ENCODE measurements around the gene BTBD1. TPM values are rescaled to one million over a fixed set of nuclear protein-coding genes. Genes with fewer than 3 reads are reported as not detected.

Gene BTBD1
- polyA plus RNA-seq (2011; rRNA removed) = 88.8 and 95.8 TPM in 2 replicates
- 28.1 and 37.7 TPM in 2 replicates for polyA plus RNA-seq (2012; cell fraction: cytosol; rRNA removed)
- 20.3 TPM in 2 replicates for polyA plus RNA-seq (2012; cell fraction: nucleus; rRNA removed)
- polyA plus RNA-seq (2017; fragmentation: RNase III; extraction: RNeasy Plus Mini Kit Qiagen cat#74134 plus additional on column Dnase treatment) = 52.2 to 53.1 TPM (median 52.7 TPM) in 3 replicates
- 33.3 and 37.4 TPM in 2 replicates for polyA minus RNA-seq (2011; rRNA and poly(A)+ RNA removed)

GRCh38 chr15:83066734-83067637, at the start of gene BTBD1:
BTBD1 (minus strand) TSS chr15:83067252; CDS start chr15:83067151, 101 bp downstream.
- FAIRE-seq (no peak), ATAC-seq (peak; percentile 96 to 97), DNase-seq (ENCODE audit: low read depth in 1 of 2, low spot score in 1 of 2) (peak; percentile 95 to 99)
- Histone ChIP-seq H3K4me2 (peak within 1 kb of the TSS; percentile 89), H3K4me1 (peaks cover 34% of the 10 kb centered on the region), H3K27ac (peak within 1 kb of the TSS; percentile 98), H3K9me3 (no peaks in the 10 kb centered on the region), H3K4me3 (peak within 1 kb of the TSS; percentile 80)
- WGBS (ENCODE audit: missing lambda C conversion rate) = 5% methylated on average over 11 of the region's 90 CpGs
- ChIA-PET POLR2A (interaction anchor here (0.5 to 1.8 kb wide), 22 partner anchors 10 to 526 kb away, joined by 3 to 21 read pairs (median 4); partner anchors contain the start of genes C15orf40, HDGFL3, RAMAC and RPS17), CTCF (interaction anchor here (0.6 to 1.9 kb wide), 11 partner anchors 10 to 289 kb away, joined by 3 to 7 read pairs (median 4); partner anchors contain the start of genes C15orf40 and TM6SF1)
- TF ChIP-seq PHF8 (IDR thresholded peaks at IDR 0.05; ENCODE audit: borderline replicate concordance, low read depth) (peak; percentile 98), FOXS1 (CRISPR knock-in tag; IDR thresholded peaks at IDR 0.05) (no peak), NR3C1 (IDR thresholded peaks at IDR 0.05) (no peak), ESRRA (IDR thresholded peaks at IDR 0.05; ENCODE audit: borderline replicate concordance, low read length) (no peak), POLR2A (IDR thresholded peaks at IDR 0.05; ENCODE audit: low read length) (peak; percentile 97), FOSB (CRISPR knock-in tag; IDR thresholded peaks at IDR 0.05) (no peak), PBX3 (IDR thresholded peaks at IDR 0.05) (no peak), KDM5A (IDR thresholded peaks at IDR 0.05) (no peak), FOSL2 (IDR thresholded peaks at IDR 0.05) (0 out of 2 replicates have a peak, but pooled peaks have one; percentile 16), FOSL2 (CRISPR knock-in tag; IDR thresholded peaks at IDR 0.05) (0 out of 2 replicates have a peak, but pooled peaks have one; percentile 27), HMGXB4 (CRISPR knock-in tag; IDR thresholded peaks at IDR 0.05; ENCODE audit: borderline replicate concordance) (no peak; the same call in 1 of the 2 replicates), ZNF302 (CRISPR knock-in tag; IDR thresholded peaks at IDR 0.05) (no peak), HES2 (IDR thresholded peaks at IDR 0.05) (no peak), MYC (IDR thresholded peaks at IDR 0.05; ENCODE audit: borderline replicate concordance, low read length) (peak; percentile 73; the same call in 1 of the 2 replicates), ZC3H11A (IDR thresholded peaks at IDR 0.05) (no peak), POLR2AphosphoS2 (conservative IDR thresholded peaks at IDR 0.05; ENCODE audit: low read length) (no peak), EHMT2 (IDR thresholded peaks at IDR 0.05; ENCODE audit: low read depth) (no peak), BCL3 (IDR thresholded peaks at IDR 0.05) (peak; percentile 96), GATA3 (IDR thresholded peaks at IDR 0.05; ENCODE audit: borderline replicate concordance) (no peak), SREBF2 (IDR thresholded peaks at IDR 0.05) (no peak), RCOR1 (IDR thresholded peaks at IDR 0.05; ENCODE audit: low read depth, low read length) (no peak), HOXB5 (CRISPR knock-in tag; IDR thresholded peaks at IDR 0.05) (peak; percentile 26; the same call in 1 of the 2 replicates), CEBPB (IDR thresholded peaks at IDR 0.05) (no peak), ATOH8 (CRISPR knock-in tag; IDR thresholded peaks at IDR 0.05; ENCODE audit: low read depth) (no peak), CBX8 (IDR thresholded peaks at IDR 0.05) (no peak), CTCF (IDR thresholded peaks at IDR 0.05) (no peak; the same call in 2 of the 3 replicates), RNF2 (IDR thresholded peaks at IDR 0.05; ENCODE audit: borderline replicate concordance, low read depth) (no peak), MAX (IDR thresholded peaks at IDR 0.05) (peak; percentile 68), NFE2L2 (conservative IDR thresholded peaks at IDR 0.05; ENCODE audit: low read length) (no peak), NPAS2 (CRISPR knock-in tag; IDR thresholded peaks at IDR 0.05; ENCODE audit: borderline replicate concordance) (no peak), JUN (IDR thresholded peaks at IDR 0.05) (peak; percentile 78 to 92; a peak in 4 of 5 replicates), HOXA7 (CRISPR knock-in tag; IDR thresholded peaks at IDR 0.05) (no peak), MAZ (IDR thresholded peaks at IDR 0.05; ENCODE audit: borderline replicate concordance, low read depth, low read length) (peak; percentile 93; the same call in 1 of the 2 replicates)

All from A549 (cell line).